Large intestine (tissue), 3 donors: ENCODE data around the gene KRTAP5-5. TPM values are rescaled to one million over a fixed set of nuclear protein-coding genes. Genes with fewer than 3 reads are reported as not detected.

Source experiments
- DNase-seq, 2 donors: peaks; one replicate each; pipeline versions ENCODE4 v3.0.0 to v3.0.0-alpha.2; 2013
- H3K27ac ChIP-seq: one replicate; pipeline ENCODE4 v1.5.1; 2013; ENCODE audit warnings: low read length
- H3K27me3 ChIP-seq: 2 replicates; pipeline ENCODE4 v1.6.1; 2013; ENCODE audit warnings: low read length; ENCODE audit not compliant: control insufficient read depth, insufficient read depth
- H3K36me3 ChIP-seq: 2 replicates; pipeline ENCODE4 v1.6.1; 2013; ENCODE audit warnings: low read length; ENCODE audit not compliant: control insufficient read depth, insufficient read depth
- H3K4me1 ChIP-seq: one replicate; pipeline ENCODE4 v1.6.1; 2013; ENCODE audit warnings: low read length; ENCODE audit not compliant: control insufficient read depth, insufficient read depth
- H3K4me3 ChIP-seq: one replicate; pipeline ENCODE4 v1.5.1; 2013; ENCODE audit warnings: low read length
- H3K9me3 ChIP-seq: one replicate; pipeline ENCODE4 v1.6.1; 2013; ENCODE audit warnings: mild to moderate bottlenecking, low read depth, low read length, moderate library complexity; ENCODE audit not compliant: control insufficient read depth
- WGBS: methylation state at CpG from one replicate; pipeline ENCODE4 v1.1.5; 2013; ENCODE audit warnings: low lambda C conversion rate; ENCODE audit not compliant: insufficient coverage; 5-methylcytosine and 5-hydroxymethylcytosine counted together
- polyA plus RNA-seq: library from polyadenylated mRNA; unstranded; fragments of 120-200 nt; gene quantifications from one replicate; pipeline ENCODE4 v1.2.1, GENCODE V29; 2013

KRTAP5-5 gene
- polyA plus RNA-seq, 1 donor = 0.18 TPM

- Histone ChIP-seq H3K9me3 (peaks cover 3% of the 10 kb centered on the region), H3K4me1 (peaks cover 29% of the 10 kb centered on the region), H3K36me3 (no peaks in the 10 kb centered on the region), H3K27me3 (no peaks in the 10 kb centered on the region), H3K4me3 (no peak overlapping the region), H3K27ac (no peak overlapping the region)
- DNase-seq = no peak
- WGBS = no CpG with 5 or more reads among the region's 5 CpGs
Observed at GRCh38 chr11:1650918-1651262, 21.3 kb downstream of the KRTAP5-5 start.

- H3K4me1 ChIP-seq = peaks cover 32% of the 10 kb centered on the region
- 86% methylated on average over 1 of the region's 7 CpGs for WGBS
- peaks cover 3% of the 10 kb centered on the region for H3K9me3 ChIP-seq
- no peak overlapping the region for H3K4me3 ChIP-seq
- no peaks in the 10 kb centered on the region for H3K27me3 ChIP-seq
- DNase-seq = no peak
- H3K27ac ChIP-seq = no peak overlapping the region
- H3K36me3 ChIP-seq = no peaks in the 10 kb centered on the region
Observed at GRCh38 chr11:1651411-1651980, 21.9 kb downstream of the KRTAP5-5 start.

GRCh38 chr11:1652026-1652425 lies 22.5 kb downstream of the KRTAP5-5 start:
- Histone ChIP-seq H3K4me3 (no peak overlapping the region), H3K36me3 (no peaks in the 10 kb centered on the region), H3K4me1 (peaks cover 32% of the 10 kb centered on the region), H3K27ac (no peak overlapping the region), H3K27me3 (no peaks in the 10 kb centered on the region), H3K9me3 (peaks cover 3% of the 10 kb centered on the region)
- no CpG with 5 or more reads among the region's 19 CpGs for WGBS
- no peak for DNase-seq

- DNase-seq = no peak
- H3K27me3 ChIP-seq = no peaks in the 10 kb centered on the region
- H3K4me1 ChIP-seq = peaks cover 32% of the 10 kb centered on the region
- WGBS = 100% methylated on average over 1 of the region's 20 CpGs
- no peak overlapping the region for H3K4me3 ChIP-seq
- H3K9me3 ChIP-seq = peaks cover 3% of the 10 kb centered on the region
- no peaks in the 10 kb centered on the region for H3K36me3 ChIP-seq
- H3K27ac ChIP-seq = no peak overlapping the region
Observed at GRCh38 chr11:1652442-1652770, 22.8 kb downstream of the KRTAP5-5 start.

- H3K4me3 ChIP-seq = no peak overlapping the region
- H3K27ac ChIP-seq = no peak overlapping the region
- H3K27me3 ChIP-seq = no peaks in the 10 kb centered on the region
- DNase-seq = peak; percentile 53 to 56
- H3K9me3 ChIP-seq = peaks cover 3% of the 10 kb centered on the region
- no peaks in the 10 kb centered on the region for H3K36me3 ChIP-seq
- peaks cover 32% of the 10 kb centered on the region for H3K4me1 ChIP-seq
- no CpG with 5 or more reads among the region's 34 CpGs for WGBS
Observed at GRCh38 chr11:1652771-1653540, 23.4 kb downstream of the KRTAP5-5 start.

GRCh38 chr11:1653541-1654387 lies 24.2 kb downstream of the KRTAP5-5 start:
- DNase-seq = no peak
- 96% methylated on average over 3 of the region's 14 CpGs for WGBS
- Histone ChIP-seq H3K9me3 (peaks cover 3% of the 10 kb centered on the region), H3K4me1 (peaks cover 32% of the 10 kb centered on the region), H3K36me3 (no peaks in the 10 kb centered on the region), H3K27me3 (no peaks in the 10 kb centered on the region), H3K27ac (peak overlapping the region; percentile 27), H3K4me3 (no peak overlapping the region)

GRCh38 chr11:1654388-1655167 lies 25.0 kb downstream of the KRTAP5-5 start:
- Histone ChIP-seq H3K27me3 (no peaks in the 10 kb centered on the region), H3K27ac (peak overlapping the region; percentile 27), H3K36me3 (no peaks in the 10 kb centered on the region), H3K9me3 (peaks cover 3% of the 10 kb centered on the region), H3K4me1 (peaks cover 34% of the 10 kb centered on the region), H3K4me3 (no peak overlapping the region)
- no CpG with 5 or more reads among the region's 21 CpGs for WGBS
- DNase-seq = peak; percentile 68 to 91

GRCh38 chr11:1655168-1656060 lies 25.8 kb downstream of the KRTAP5-5 start:
- Histone ChIP-seq H3K9me3 (peaks cover 3% of the 10 kb centered on the region), H3K27ac (peak overlapping the region; percentile 27), H3K36me3 (no peaks in the 10 kb centered on the region), H3K4me3 (no peak overlapping the region), H3K4me1 (peaks cover 43% of the 10 kb centered on the region), H3K27me3 (no peaks in the 10 kb centered on the region)
- WGBS = no CpG with 5 or more reads among the region's 26 CpGs
- DNase-seq = no peak

- Histone ChIP-seq H3K27me3 (no peaks in the 10 kb centered on the region), H3K36me3 (no peaks in the 10 kb centered on the region), H3K9me3 (peaks cover 3% of the 10 kb centered on the region), H3K4me1 (peaks cover 46% of the 10 kb centered on the region), H3K27ac (no peak overlapping the region), H3K4me3 (no peak overlapping the region)
- no CpG with 5 or more reads among the region's 9 CpGs for WGBS
- DNase-seq = no peak
Observed at GRCh38 chr11:1656061-1656441, 26.5 kb downstream of the KRTAP5-5 start.
